Neural progenitor cell (in vitro differentiated cells): Measurements from ENCODE around the gene KRT79.

Experiments
- EZH2 ChIP-seq: fragments of 200-600 bp; sonication (generic); IDR thresholded peaks from 2 replicates; pipeline ENCODE4 v1.6.1; 2017; ENCODE audit warnings: antibody characterized with exemption, mild to moderate bottlenecking, moderate library complexity
- EZH2phosphoT487 ChIP-seq: fragments of 200-600 bp; sonication (generic); IDR thresholded peaks from 2 replicates; pipeline ENCODE4 v1.6.1; 2017; ENCODE audit warnings: antibody characterized with exemption
- TF ChIP-seq, protein P1 (sequence below): fragments of 200-600 bp; sonication (generic); IDR thresholded peaks from 2 replicates; pipeline ENCODE4 v1.5.1; 2017; ENCODE audit warnings: antibody characterized with exemption, mild to moderate bottlenecking

DNA sequence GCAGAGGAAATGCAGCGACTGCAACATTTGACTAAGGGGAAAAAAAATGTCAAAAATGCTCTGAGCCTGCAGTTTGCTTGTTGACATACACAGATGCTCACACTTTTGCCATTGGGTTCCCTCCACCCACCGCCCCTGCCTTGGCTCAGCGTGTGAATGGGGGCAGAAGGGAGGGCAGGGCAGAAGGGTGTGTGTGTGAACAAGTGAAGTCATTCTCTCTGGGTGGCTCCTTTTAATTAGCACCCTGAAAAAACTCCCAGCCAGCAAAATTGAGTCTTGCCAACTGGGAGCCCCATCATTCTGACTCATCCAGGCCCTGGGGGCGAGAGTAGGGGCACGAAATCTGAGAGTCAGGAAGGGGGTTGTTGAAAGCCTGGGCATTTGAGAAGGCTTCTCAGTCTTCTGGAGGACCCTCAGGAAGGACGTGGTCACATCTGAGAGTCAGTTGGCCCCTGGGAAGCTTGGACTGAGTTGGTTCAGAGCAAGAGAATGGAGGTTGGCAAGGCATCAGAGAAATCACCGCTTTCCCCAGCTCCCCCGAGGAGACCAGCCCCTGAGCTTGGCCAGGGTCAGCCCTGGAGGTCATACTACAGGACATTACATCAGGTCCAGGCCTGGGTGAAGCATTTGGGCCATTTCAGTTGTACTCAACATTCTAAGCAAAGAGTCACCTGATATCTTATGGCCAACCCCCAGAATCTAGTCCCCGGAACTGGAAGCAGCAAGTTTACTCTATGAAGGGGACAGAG, 37.4 kb upstream of the KRT79 start:
- TF ChIP-seq, protein P1, sequence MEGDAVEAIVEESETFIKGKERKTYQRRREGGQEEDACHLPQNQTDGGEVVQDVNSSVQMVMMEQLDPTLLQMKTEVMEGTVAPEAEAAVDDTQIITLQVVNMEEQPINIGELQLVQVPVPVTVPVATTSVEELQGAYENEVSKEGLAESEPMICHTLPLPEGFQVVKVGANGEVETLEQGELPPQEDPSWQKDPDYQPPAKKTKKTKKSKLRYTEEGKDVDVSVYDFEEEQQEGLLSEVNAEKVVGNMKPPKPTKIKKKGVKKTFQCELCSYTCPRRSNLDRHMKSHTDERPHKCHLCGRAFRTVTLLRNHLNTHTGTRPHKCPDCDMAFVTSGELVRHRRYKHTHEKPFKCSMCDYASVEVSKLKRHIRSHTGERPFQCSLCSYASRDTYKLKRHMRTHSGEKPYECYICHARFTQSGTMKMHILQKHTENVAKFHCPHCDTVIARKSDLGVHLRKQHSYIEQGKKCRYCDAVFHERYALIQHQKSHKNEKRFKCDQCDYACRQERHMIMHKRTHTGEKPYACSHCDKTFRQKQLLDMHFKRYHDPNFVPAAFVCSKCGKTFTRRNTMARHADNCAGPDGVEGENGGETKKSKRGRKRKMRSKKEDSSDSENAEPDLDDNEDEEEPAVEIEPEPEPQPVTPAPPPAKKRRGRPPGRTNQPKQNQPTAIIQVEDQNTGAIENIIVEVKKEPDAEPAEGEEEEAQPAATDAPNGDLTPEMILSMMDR = no peak
- TF ChIP-seq EZH2 (no peak), EZH2phosphoT487 (no peak)
